Measurements from ENCODE around the gene RPS6KA4.

RPS6KA4 gene

GRCh38 chr11:64369440-64370421 is 10.8 kb downstream of the RPS6KA4 start:
- DNase-seq: no peak

GRCh38 chr11:64371201-64371600 is 12.2 kb downstream of the RPS6KA4 start:
- DNase-seq: no peak

- no peak for DNase-seq
These were observed 13.1 kb downstream of the RPS6KA4 start for GRCh38 chr11:64372021-64372420.

GRCh38 chr11:64372802-64373597 is 14.0 kb downstream of the RPS6KA4 start:
- DNase-seq: no peak

- no peak for DNase-seq
These were observed 14.6 kb downstream of the RPS6KA4 start for GRCh38 chr11:64373598-64373974.

GRCh38 chr11:64376071-64376470 is 17.1 kb downstream of the RPS6KA4 start:
- no peak for DNase-seq

- no peak for DNase-seq
These were observed 19.4 kb downstream of the RPS6KA4 start for GRCh38 chr11:64378335-64378880.

- no peak for DNase-seq
These were observed 20.2 kb downstream of the RPS6KA4 start for GRCh38 chr11:64379160-64379559.

GRCh38 chr11:64379817-64380709 is 21.1 kb downstream of the RPS6KA4 start:
- no peak for DNase-seq

- no peak for DNase-seq
These were observed 22.4 kb downstream of the RPS6KA4 start for GRCh38 chr11:64381350-64381749.

GRCh38 chr11:64382047-64382446 is 23.1 kb downstream of the RPS6KA4 start:
- no peak for DNase-seq

GRCh38 chr11:64382586-64382985 is 23.6 kb downstream of the RPS6KA4 start:
- DNase-seq: no peak

- DNase-seq: no peak
These were observed 24.6 kb downstream of the RPS6KA4 start for GRCh38 chr11:64383580-64383979.

GRCh38 chr11:64384028-64384737 is 25.2 kb downstream of the RPS6KA4 start:
- DNase-seq: no peak

GRCh38 chr11:64384981-64385944 is 26.3 kb downstream of the RPS6KA4 start:
- DNase-seq: peak in 1 of 2 donors; percentile 36

- peak in 1 of 2 donors; percentile 35 for DNase-seq
These were observed 27.2 kb downstream of the RPS6KA4 start for GRCh38 chr11:64385945-64386704.

- no peak for DNase-seq
These were observed 29.0 kb downstream of the RPS6KA4 start for GRCh38 chr11:64387916-64388315.

GRCh38 chr11:64388894-64389293 is 29.9 kb downstream of the RPS6KA4 start:
- DNase-seq: no peak

- DNase-seq: no peak
These were observed 30.9 kb downstream of the RPS6KA4 start for GRCh38 chr11:64389851-64390250.

GRCh38 chr11:64390558-64390957 is 31.6 kb downstream of the RPS6KA4 start:
- no peak for DNase-seq
